HUES6 (cell line): ENCODE data around the gene SLC19A1.

Experiments used
- H3K27ac ChIP-seq: 2 replicates; pipeline ENCODE4 v1.7.0; 2013; ENCODE audit warnings: low read depth, mild to moderate bottlenecking, low read length, inconsistent platforms
- H3K27me3 ChIP-seq: 2 replicates; pipeline ENCODE4 v1.6.1; 2013; ENCODE audit warnings: low read length; ENCODE audit not compliant: control insufficient read depth, insufficient read depth
- H3K36me3 ChIP-seq: 2 replicates; pipeline ENCODE4 v1.6.1; 2013; ENCODE audit warnings: low read length; ENCODE audit not compliant: control insufficient read depth, insufficient read depth
- H3K4me1 ChIP-seq: 2 replicates; pipeline ENCODE4 v1.6.1; 2013; ENCODE audit warnings: low read length; ENCODE audit not compliant: control insufficient read depth, insufficient read depth
- H3K4me3 ChIP-seq: 2 replicates; pipeline ENCODE4 v1.5.1; 2013; ENCODE audit warnings: low read depth, low read length
- H3K9ac ChIP-seq: one replicate; pipeline ENCODE4 v1.6.1; 2013; ENCODE audit warnings: mild to moderate bottlenecking, low read length
- H3K9me3 ChIP-seq: 2 replicates; pipeline ENCODE4 v1.6.1; 2013; ENCODE audit warnings: low read depth, low read length; ENCODE audit not compliant: control insufficient read depth, insufficient read depth

Gene SLC19A1

DNA sequence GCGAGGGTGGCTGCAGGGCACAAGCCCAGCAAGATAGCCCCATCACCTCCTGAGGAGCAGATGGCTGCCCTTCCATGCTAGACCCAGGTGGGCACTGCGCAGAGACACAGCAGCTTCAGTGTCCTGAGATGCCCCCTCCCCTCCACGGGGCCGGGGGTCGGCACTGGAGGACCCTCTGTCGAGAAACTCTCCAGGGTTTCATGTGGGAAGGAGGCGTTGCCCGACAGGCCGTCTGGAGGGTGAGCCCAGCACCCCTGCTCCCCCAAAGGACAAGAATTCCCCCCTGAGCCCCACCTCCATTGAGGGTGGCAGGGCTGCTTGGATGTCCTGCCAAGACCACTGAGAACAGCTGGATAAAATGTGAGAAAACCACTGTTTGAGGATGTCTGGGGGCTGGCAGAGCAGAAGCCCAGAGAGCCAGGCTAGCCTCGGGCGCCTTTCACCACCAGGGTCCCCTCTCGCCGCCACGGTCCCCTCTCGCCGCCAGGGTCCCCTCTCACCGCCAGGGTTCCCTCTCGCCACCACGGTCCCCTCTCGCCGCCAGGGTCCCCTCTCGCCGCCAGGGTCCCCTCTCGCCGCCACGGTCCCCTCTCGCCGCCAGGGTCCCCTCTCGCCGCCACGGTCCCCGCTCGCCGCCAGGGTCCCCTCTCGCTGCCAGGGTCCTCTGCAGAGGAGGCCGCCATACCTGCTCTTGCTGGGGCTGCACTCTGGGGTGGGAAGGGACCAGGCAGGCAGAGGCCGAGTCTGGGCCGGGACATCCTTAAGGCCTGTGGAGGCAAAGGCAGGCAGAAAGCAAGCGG is 44.2 kb downstream of the SLC19A1 start:
- H3K27me3 ChIP-seq = no peaks in the 10 kb centered on the region
- H3K36me3 ChIP-seq = peaks cover 78% of the 10 kb centered on the region
- no peak overlapping the region for H3K4me3 ChIP-seq
- H3K9ac ChIP-seq = no peak overlapping the region
- no peaks in the 10 kb centered on the region for H3K4me1 ChIP-seq
- H3K27ac ChIP-seq = no peak overlapping the region
- H3K9me3 ChIP-seq = no peaks in the 10 kb centered on the region

DNA sequence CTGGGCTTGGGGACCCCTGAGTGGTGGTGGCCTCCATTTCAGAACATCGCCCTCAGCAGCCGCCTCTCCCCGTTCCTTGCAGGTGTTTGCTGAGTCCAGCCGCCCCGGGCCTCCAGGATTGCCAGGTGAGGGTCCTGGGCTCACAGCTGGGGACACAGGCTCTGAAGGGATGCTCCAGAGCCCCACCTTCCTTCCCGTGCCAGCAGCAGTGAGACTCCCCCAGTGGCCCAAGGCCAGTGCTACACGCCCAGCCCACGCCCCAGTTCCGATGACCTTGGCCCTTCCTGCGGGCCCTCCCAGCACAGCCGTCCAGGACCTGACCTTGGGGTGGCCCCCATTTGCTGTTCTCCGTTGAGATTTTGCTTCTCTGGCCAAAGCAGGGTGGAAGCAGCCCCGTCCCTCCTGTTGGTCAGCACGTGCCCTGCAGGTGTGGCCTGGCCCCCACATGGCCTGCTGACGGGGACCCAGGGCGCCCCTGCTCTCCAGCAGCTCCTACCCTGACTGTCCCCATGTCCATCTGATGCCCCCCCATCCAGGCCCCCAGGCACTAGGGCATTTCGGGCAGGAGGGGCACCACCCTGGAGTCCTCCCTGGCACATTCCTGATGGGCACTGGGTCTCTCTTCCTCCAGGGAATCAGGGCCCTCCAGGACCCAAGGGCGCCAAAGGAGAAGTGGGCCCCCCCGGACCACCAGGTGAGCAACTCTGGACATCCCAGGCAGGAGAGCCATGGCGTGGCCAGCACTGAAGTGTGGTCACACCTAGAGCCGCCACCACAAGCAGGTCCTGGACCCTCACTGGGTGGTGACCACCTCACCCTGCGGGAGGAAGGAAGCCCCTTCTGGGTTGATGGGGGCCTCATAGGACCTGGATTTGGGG is 45.0 kb downstream of the SLC19A1 start:
- no peaks in the 10 kb centered on the region for H3K4me1 ChIP-seq
- peaks cover 80% of the 10 kb centered on the region for H3K36me3 ChIP-seq
- no peak overlapping the region for H3K27ac ChIP-seq
- no peak overlapping the region for H3K4me3 ChIP-seq
- H3K9me3 ChIP-seq = no peaks in the 10 kb centered on the region
- H3K9ac ChIP-seq = no peak overlapping the region
- H3K27me3 ChIP-seq = no peaks in the 10 kb centered on the region

- no peaks in the 10 kb centered on the region for H3K9me3 ChIP-seq
- H3K27me3 ChIP-seq = no peaks in the 10 kb centered on the region
- H3K27ac ChIP-seq = no peak overlapping the region
These were observed 45.9 kb downstream of the SLC19A1 start for GRCh38 chr21:45496151-45496967.

DNA sequence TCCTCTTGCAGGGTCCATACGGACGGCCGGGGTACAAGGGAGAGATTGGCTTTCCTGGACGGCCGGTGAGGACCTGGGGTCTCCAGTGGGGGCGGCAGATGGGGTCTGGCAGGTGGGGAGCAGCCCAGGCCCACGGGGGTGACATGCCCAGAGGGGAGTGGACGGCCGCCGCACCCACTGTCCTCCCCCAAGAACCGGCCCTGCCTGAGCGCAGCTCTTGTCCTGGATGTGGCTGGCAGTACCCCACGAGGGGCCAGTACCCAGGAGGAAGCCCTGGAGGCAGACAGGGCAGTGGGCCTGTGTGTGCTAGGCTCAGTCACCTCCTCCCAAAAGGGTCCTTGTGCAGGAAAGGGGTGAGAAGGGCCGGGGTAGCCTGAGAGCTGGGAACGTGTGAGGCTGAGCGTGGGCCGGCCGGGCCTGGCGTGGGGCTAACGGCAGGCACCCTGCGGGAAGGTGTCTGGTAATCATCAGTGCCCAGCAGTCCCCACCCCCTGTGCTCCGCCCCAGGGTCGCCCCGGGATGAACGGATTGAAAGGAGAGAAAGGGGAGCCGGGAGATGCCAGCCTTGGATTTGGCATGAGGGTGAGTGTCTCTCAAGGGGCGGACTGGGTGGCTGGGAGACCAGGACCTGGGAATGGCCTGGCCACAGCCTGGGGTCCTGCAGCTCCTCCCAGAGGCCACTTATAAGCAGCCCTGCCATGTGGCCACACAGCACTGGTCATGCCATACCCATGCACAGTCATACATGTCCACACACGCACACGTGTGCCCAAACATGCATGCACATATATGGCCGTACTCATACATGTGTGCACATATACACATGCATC is 47.2 kb downstream of the SLC19A1 start:
- H3K4me1 ChIP-seq = no peaks in the 10 kb centered on the region
- H3K27ac ChIP-seq = no peak overlapping the region
- no peaks in the 10 kb centered on the region for H3K9me3 ChIP-seq
- no peak overlapping the region for H3K4me3 ChIP-seq
- no peaks in the 10 kb centered on the region for H3K27me3 ChIP-seq
- peaks cover 94% of the 10 kb centered on the region for H3K36me3 ChIP-seq
- H3K9ac ChIP-seq = no peak overlapping the region

More at GRCh38 chr21:45496151-45496967, 45.9 kb downstream of the SLC19A1 start:
- Histone ChIP-seq H3K36me3 (peaks cover 84% of the 10 kb centered on the region), H3K4me1 (no peaks in the 10 kb centered on the region), H3K9ac (no peak overlapping the region), H3K4me3 (no peak overlapping the region)

- no peak overlapping the region for H3K4me3 ChIP-seq
- H3K36me3 ChIP-seq = peaks cover 88% of the 10 kb centered on the region
- no peak overlapping the region for H3K9ac ChIP-seq
- H3K27me3 ChIP-seq = no peaks in the 10 kb centered on the region
- H3K4me1 ChIP-seq = peaks cover 3% of the 10 kb centered on the region; the same call in 1 of the 2 replicates
- no peaks in the 10 kb centered on the region for H3K9me3 ChIP-seq
- no peak overlapping the region; the same call in 1 of the 2 replicates for H3K27ac ChIP-seq
These were observed 47.9 kb downstream of the SLC19A1 start for GRCh38 chr21:45494135-45494850.

DNA sequence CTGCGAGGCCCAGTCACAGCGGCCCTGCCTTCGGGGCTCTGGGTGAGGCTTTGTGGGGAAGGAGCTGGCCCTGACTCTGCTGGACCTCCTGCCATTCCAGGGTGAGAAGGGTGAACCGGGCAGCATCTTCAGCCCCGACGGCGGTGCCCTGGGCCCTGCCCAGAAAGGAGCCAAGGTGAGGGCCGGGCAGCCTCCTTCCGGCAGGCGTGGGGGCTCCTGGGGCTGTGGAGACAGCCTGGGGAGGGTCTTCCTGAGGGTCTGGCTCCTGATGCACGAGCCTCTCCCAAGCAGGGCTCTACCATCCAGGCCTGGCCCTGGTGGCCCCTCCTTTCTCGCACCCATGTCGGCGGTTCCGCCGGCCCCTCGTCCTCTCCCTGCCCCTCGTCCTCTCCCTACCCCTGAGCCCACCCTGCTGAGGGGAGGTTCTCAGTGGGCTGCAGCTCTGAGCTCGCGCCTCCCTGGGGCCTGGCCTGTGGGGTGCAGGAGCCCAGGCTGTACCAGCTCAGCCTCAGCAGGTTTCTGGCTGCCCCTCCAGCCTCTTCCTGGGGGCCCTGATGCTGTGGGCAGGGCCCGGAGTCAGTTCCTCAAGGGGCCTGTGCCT is 48.7 kb downstream of the SLC19A1 start:
- H3K9ac ChIP-seq = no peak overlapping the region
- H3K27me3 ChIP-seq = no peaks in the 10 kb centered on the region
- H3K4me3 ChIP-seq = no peak overlapping the region
- peaks cover 82% of the 10 kb centered on the region for H3K36me3 ChIP-seq
- H3K27ac ChIP-seq = no peak overlapping the region; the same call in 1 of the 2 replicates
- peaks cover 11% of the 10 kb centered on the region for H3K4me1 ChIP-seq
- H3K9me3 ChIP-seq = no peaks in the 10 kb centered on the region

- no peak overlapping the region for H3K9ac ChIP-seq
- H3K4me3 ChIP-seq = no peak overlapping the region
- H3K4me1 ChIP-seq = peaks cover 18% of the 10 kb centered on the region
- H3K27me3 ChIP-seq = no peaks in the 10 kb centered on the region
- no peaks in the 10 kb centered on the region for H3K9me3 ChIP-seq
- peaks cover 81% of the 10 kb centered on the region for H3K36me3 ChIP-seq
- H3K27ac ChIP-seq = no peak overlapping the region
These were observed 49.5 kb downstream of the SLC19A1 start for GRCh38 chr21:45492765-45493164.

DNA sequence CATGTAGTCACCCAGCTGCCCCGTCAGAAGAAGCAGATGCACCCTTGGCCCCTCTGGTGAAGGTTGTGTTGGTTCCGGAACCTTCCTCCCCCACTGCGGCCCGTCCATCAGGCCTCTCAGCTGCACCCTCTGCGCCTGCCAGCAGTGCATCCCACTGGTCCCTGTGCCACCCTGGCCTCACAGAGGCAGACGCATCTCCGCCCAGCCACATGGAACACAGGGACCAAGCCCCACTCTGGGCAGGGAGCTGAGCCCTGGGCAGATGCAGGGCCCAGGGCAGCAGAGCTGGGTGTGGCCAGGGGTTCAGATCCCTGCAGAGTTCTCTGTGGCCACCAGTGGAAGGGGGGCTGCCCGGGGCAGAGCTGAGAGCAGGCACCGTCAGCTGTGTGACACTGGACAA is 50.6 kb downstream of the SLC19A1 start:
- H3K4me3 ChIP-seq = no peak overlapping the region
- H3K9ac ChIP-seq = no peak overlapping the region
- H3K9me3 ChIP-seq = no peaks in the 10 kb centered on the region
- peaks cover 80% of the 10 kb centered on the region for H3K36me3 ChIP-seq
- H3K27me3 ChIP-seq = no peaks in the 10 kb centered on the region
- H3K4me1 ChIP-seq = peaks cover 25% of the 10 kb centered on the region
- H3K27ac ChIP-seq = peak overlapping the region; percentile 38; the same call in 1 of the 2 replicates

GRCh38 chr21:45491056-45491455 is 51.2 kb downstream of the SLC19A1 start:
- no peaks in the 10 kb centered on the region for H3K27me3 ChIP-seq
- no peaks in the 10 kb centered on the region for H3K9me3 ChIP-seq
- peaks cover 79% of the 10 kb centered on the region for H3K36me3 ChIP-seq
- no peak overlapping the region for H3K4me3 ChIP-seq
- no peak overlapping the region for H3K27ac ChIP-seq
- H3K9ac ChIP-seq = no peak overlapping the region
- H3K4me1 ChIP-seq = peaks cover 25% of the 10 kb centered on the region
